HCT116 (cell line): Measurements from ENCODE around the gene PSMB7. TPM values are rescaled to one million over a fixed set of nuclear protein-coding genes. Genes with fewer than 3 reads are reported as not detected.

ENCODE experiments used
- ATAC-seq: fragments of 200-7000 bp; cut with Tn5 transposase; 2 replicates; pipeline ENCODE4 v1.9.1; 2020; ENCODE audit warnings: mild to moderate bottlenecking, moderate library complexity
- BruUV-seq: library from RNA; stranded (reverse); fragments of 400-500 nt; replicated peaks from 2 replicates; lab custom pipeline; 2021; lab: Mats Ljungman, UMichigan
- CTCF ChIA-PET: fragments of 300-600 bp; sonication (Branson Sonifier 250); formaldehyde crosslinking; loops from one replicate; lab custom pipeline; 2021; ENCODE audit warnings: antibody characterized with exemption; lab: Charles Lee
- POLR2A ChIA-PET: fragments of 300-600, 350-600 bp; sonication (Branson Sonifier 250); formaldehyde crosslinking; loops from one replicate; lab custom pipeline; 2021; ENCODE audit warnings: antibody characterized with exemption; lab: Charles Lee
- RAD21 ChIA-PET, 2 experiments: fragments of 300-600 bp; sonication (Branson Sonifier 250); formaldehyde crosslinking; loops; one replicate each; lab custom pipeline; 2023; ENCODE audit warnings: low total read pairs in 2 of 2; ENCODE audit not compliant: uncharacterized antibody in 2 of 2, unreplicated experiment in 2 of 2, low non-redundant PET in 1 of 2; lab: Charles Lee
- DNase-seq: peaks from one replicate; pipeline ENCODE4 v3.0.0-alpha.2; 2010; ENCODE audit warnings: low read depth, low spot score
- H2AFZ ChIP-seq: fragments of 200-600 bp; shearing (Covaris generic), sonication (generic); 2 replicates; pipeline ENCODE4 v1.6.1; 2017; ENCODE audit warnings: low read depth, mixed run types, mixed read lengths, antibody characterized with exemption, low read length; ENCODE audit not compliant: poor library complexity, severe bottlenecking
- H3K27ac ChIP-seq: 2 replicates; pipeline ENCODE4 v1.5.1; 2012; ENCODE audit warnings: low read depth, low read length
- H3K27me3 ChIP-seq: fragments of 200-600 bp; sonication (generic); 2 replicates; pipeline ENCODE4 v1.6.1; 2016; ENCODE audit warnings: mixed run types, low read length, mixed read lengths; ENCODE audit not compliant: insufficient read depth
- H3K36me3 ChIP-seq, 2 experiments: fragments of 200-500 bp in 1 of 2; fragments of 200-600 bp in 1 of 2; sonication (Bioruptor generic) in 1 of 2; sonication (generic) in 1 of 2; 2 replicates each; pipeline versions ENCODE4 v1.5.1 to v1.6.1; 2014 to 2016; ENCODE audit warnings: low read length in 2 of 2, inconsistent platforms in 1 of 2, mixed read lengths in 1 of 2, mixed run types in 1 of 2; ENCODE audit not compliant: insufficient read depth in 2 of 2, control insufficient read depth in 1 of 2
- H3K4me1 ChIP-seq, 2 experiments: fragments of 200-600 bp in 1 of 2; sonication (generic) in 1 of 2; 2 replicates each; pipeline versions ENCODE4 v1.5.1 to v1.6.1; 2012 to 2017; ENCODE audit warnings: low read length in 2 of 2, inconsistent platforms in 1 of 2, mild to moderate bottlenecking in 1 of 2, mixed read lengths in 1 of 2, mixed run types in 1 of 2, moderate library complexity in 1 of 2; ENCODE audit not compliant: insufficient read depth in 2 of 2, control insufficient read depth in 1 of 2
- H3K4me2 ChIP-seq: fragments of 200-600 bp; sonication (generic); 2 replicates; pipeline ENCODE4 v1.6.1; 2017; ENCODE audit warnings: mixed run types, low read length, mixed read lengths
- H3K4me3 ChIP-seq, 2 experiments: fragments of 200-600 bp in 1 of 2; sonication (generic) in 1 of 2; replicated peaks in 1 of 2; 2 replicates each; pipeline ENCODE4 v1.5.1; 2011 to 2016; ENCODE audit warnings: low read length in 2 of 2, control low read depth in 1 of 2, low read depth in 1 of 2, mild to moderate bottlenecking in 1 of 2, mixed read lengths in 1 of 2, mixed run types in 1 of 2
- H3K79me2 ChIP-seq: fragments of 200-600 bp; sonication (generic); 2 replicates; pipeline ENCODE4 v1.6.1; 2017; ENCODE audit warnings: mild to moderate bottlenecking, mixed run types, low read length, moderate library complexity, mixed read lengths; ENCODE audit not compliant: insufficient read depth
- H3K9ac ChIP-seq: fragments of 200-600 bp; sonication (generic); 2 replicates; pipeline ENCODE4 v1.6.1; 2016; ENCODE audit warnings: low read length, mixed read lengths
- H3K9me2 ChIP-seq: fragments of 200-600 bp; sonication (generic), shearing (Covaris generic); 2 replicates; pipeline ENCODE4 v1.6.1; 2017; ENCODE audit warnings: mixed run types, mild to moderate bottlenecking, moderate library complexity; ENCODE audit not compliant: insufficient read depth
- H3K9me3 ChIP-seq, 2 experiments: fragments of 200-500 bp in 1 of 2; fragments of 200-600 bp in 1 of 2; sonication (Bioruptor generic) in 1 of 2; sonication (generic) in 1 of 2; 2 replicates each; pipeline ENCODE4 v1.6.1; 2014 to 2017; ENCODE audit warnings: low read length in 2 of 2, mixed read lengths in 2 of 2, inconsistent platforms in 1 of 2, low read depth in 1 of 2, mild to moderate bottlenecking in 1 of 2, mixed run types in 1 of 2, moderate library complexity in 1 of 2; ENCODE audit not compliant: control insufficient read depth in 1 of 2, insufficient read depth in 1 of 2
- H4K20me1 ChIP-seq: fragments of 200-600 bp; sonication (generic), shearing (Covaris generic); 2 replicates; pipeline ENCODE4 v1.6.1; 2017; ENCODE audit warnings: mixed run types, mild to moderate bottlenecking, moderate library complexity; ENCODE audit not compliant: insufficient read depth
- CBX3 ChIP-seq: IDR thresholded peaks from 2 replicates; pipeline ENCODE4 v1.6.1; 2012; ENCODE audit warnings: low read depth
- ELF1 ChIP-seq: IDR thresholded peaks from 2 replicates; pipeline ENCODE4 v1.6.1; 2012; ENCODE audit warnings: low read depth, borderline replicate concordance
- EZH2 ChIP-seq: fragments of 200-600 bp; sonication (generic); IDR thresholded peaks from 2 replicates; pipeline ENCODE4 v1.6.1; 2017; ENCODE audit warnings: antibody characterized with exemption, mixed run types
- EZH2phosphoT487 ChIP-seq: fragments of 200-600 bp; IDR thresholded peaks from 2 replicates; pipeline ENCODE4 v1.6.1; 2018; ENCODE audit warnings: antibody characterized with exemption, borderline replicate concordance
- FOSL1 ChIP-seq: IDR thresholded peaks from 2 replicates; pipeline ENCODE4 v1.6.1; 2012; ENCODE audit warnings: low read depth
- JUND ChIP-seq: IDR thresholded peaks from 2 replicates; pipeline ENCODE4 v1.6.1; 2012
- SIN3A ChIP-seq: IDR thresholded peaks from 2 replicates; pipeline ENCODE4 v1.6.1; 2012; ENCODE audit warnings: low read depth
- SP1 ChIP-seq: IDR thresholded peaks from 2 replicates; pipeline ENCODE4 v1.6.1; 2012; ENCODE audit warnings: low read depth
- SRF ChIP-seq: IDR thresholded peaks from 2 replicates; pipeline ENCODE4 v1.6.1; 2012; ENCODE audit warnings: low read depth
- TCF7L2 ChIP-seq: IDR thresholded peaks from 2 replicates; pipeline ENCODE4 v1.7.0; 2011; ENCODE audit warnings: borderline replicate concordance, inconsistent platforms; ENCODE audit not compliant: insufficient read depth, insufficient read length; ENCODE audit errors: extremely low read depth
- YY1 ChIP-seq: IDR thresholded peaks from 2 replicates; pipeline ENCODE4 v1.6.1; 2011; ENCODE audit warnings: low read length, low read depth, moderate library complexity, mild to moderate bottlenecking; ENCODE audit not compliant: insufficient replicate concordance; ENCODE audit errors: extremely low read depth
- ZFX ChIP-seq: fragments of 450-650 bp; IDR thresholded peaks from 2 replicates; pipeline ENCODE4 v1.6.1; 2017
- ZNF274 ChIP-seq: fragments of 200-500 bp; sonication (Bioruptor generic); IDR thresholded peaks from 2 replicates; pipeline ENCODE4 v1.6.1; 2014; ENCODE audit warnings: mild to moderate bottlenecking, low read depth, low read length, inconsistent platforms
- intact Hi-C: fragments of 100-400 bp; cut with micrococcal nuclease; formaldehyde crosslinking; loops from 2 replicates; pipeline ENCODE4 v1.10.0; 2022
- total RNA-seq: library from RNA; stranded (reverse); gene quantifications from one replicate; pipeline ENCODE4 v1.2.1, GENCODE V29; 2021; ENCODE audit not compliant: unreplicated experiment
- TF ChIP-seq, protein P1 (sequence below), 3 experiments: fragments of 200-600 bp in 1 of 3; sonication (generic) in 1 of 3; IDR thresholded peaks in 2 of 3; conservative IDR thresholded peaks in 1 of 3; 2 replicates each; pipeline ENCODE4 v1.5.1; 2012 to 2017; ENCODE audit warnings: low read depth in 2 of 3, low read length in 2 of 3, antibody characterized with exemption in 1 of 3, borderline replicate concordance in 1 of 3, control low read depth in 1 of 3, mild to moderate bottlenecking in 1 of 3, mixed read lengths in 1 of 3, mixed run types in 1 of 3, moderate library complexity in 1 of 3; ENCODE audit not compliant: insufficient read depth in 1 of 3
- TF ChIP-seq, protein P2 (sequence below): IDR thresholded peaks from 2 replicates; pipeline ENCODE4 v1.6.1; 2011; ENCODE audit warnings: mild to moderate bottlenecking, low read length, moderate library complexity; ENCODE audit not compliant: insufficient replicate concordance; ENCODE audit errors: extremely low read depth

PSMB7 gene
- total RNA-seq, 1 experiment from 2014 or later, result 222 TPM

DNA sequence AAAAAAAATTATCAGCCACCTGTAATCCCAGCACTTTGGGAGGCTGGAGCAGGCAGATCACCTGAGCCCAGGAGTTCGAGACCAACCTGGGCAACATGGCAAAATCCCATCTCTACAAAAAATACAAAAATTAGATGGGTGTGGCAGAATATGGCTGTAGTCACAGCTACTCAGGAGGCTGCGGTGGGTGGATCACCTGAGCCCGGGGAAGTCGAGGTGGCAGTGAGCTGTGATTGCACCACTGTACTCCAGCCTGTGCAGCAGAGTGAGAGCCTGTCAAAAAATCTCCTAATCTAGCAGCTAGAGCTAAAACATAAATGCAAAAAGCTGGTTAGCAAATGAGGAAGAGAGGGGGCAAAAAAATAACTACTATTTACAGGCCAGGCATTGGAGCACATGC is 12.0 kb downstream of the PSMB7 start (continued):
- TF ChIP-seq CBX3, result no peak

DNA sequence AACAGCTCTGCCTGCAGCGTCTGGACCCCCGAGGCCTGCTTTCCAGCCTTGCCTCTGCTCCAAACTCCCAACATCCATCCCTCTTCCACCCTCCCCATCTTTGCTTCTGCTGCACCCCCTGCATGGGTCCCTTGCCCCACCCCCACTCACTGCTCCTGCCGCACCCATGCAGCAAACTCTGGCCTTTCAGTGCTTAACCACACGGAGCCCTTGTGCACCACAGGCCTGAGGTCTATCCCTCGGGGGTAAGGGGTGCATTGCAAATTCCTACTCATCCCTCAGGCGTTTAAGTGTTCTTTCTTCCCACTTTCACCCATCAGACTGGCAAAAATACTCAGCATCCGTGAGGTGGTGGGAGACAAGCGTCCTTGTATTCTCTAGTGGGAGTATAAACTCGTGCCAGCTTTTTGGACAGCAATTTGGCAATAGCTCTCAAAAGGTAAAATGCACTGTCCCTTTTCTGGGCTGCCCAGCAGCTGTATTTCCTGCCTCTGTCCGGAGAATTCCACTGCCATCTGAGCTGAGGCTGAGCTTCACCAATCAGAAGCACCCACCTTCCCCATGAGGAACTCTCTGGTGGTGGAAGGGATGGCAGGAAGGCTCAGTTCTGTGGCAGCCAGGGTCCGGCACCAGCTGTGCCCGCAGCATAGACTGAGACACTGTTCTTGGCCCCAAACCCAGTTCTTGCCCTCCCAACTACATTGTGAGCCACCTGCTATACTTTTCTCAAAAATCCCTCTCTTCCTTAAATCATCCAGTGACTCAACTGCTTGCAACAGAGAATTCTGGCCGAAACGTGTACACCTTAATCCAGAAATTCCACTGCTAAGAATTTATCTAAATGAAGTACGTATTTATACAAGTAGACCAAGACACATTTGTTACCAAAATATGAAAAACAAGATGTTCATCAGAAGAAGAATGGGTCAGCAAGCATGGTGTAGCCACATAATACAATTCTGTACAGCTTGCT is 15.0 kb downstream of the PSMB7 start:
- Histone ChIP-seq H3K27ac (no peak overlapping the region), H3K4me3 (no peak overlapping the region), H3K9me3 (no peaks in the 10 kb centered on the region)
- TF ChIP-seq JUND (no peak), EZH2phosphoT487 (no peak), CBX3 (no peak), ZNF274 (no peak), EZH2 (no peak), FOSL1 (no peak), SP1 (no peak), TCF7L2 (no peak), ZFX (no peak), ELF1 (no peak), SRF (no peak), SIN3A (no peak), YY1 (no peak)
- TF ChIP-seq, protein P1, sequence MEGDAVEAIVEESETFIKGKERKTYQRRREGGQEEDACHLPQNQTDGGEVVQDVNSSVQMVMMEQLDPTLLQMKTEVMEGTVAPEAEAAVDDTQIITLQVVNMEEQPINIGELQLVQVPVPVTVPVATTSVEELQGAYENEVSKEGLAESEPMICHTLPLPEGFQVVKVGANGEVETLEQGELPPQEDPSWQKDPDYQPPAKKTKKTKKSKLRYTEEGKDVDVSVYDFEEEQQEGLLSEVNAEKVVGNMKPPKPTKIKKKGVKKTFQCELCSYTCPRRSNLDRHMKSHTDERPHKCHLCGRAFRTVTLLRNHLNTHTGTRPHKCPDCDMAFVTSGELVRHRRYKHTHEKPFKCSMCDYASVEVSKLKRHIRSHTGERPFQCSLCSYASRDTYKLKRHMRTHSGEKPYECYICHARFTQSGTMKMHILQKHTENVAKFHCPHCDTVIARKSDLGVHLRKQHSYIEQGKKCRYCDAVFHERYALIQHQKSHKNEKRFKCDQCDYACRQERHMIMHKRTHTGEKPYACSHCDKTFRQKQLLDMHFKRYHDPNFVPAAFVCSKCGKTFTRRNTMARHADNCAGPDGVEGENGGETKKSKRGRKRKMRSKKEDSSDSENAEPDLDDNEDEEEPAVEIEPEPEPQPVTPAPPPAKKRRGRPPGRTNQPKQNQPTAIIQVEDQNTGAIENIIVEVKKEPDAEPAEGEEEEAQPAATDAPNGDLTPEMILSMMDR (IDR thresholded peaks at IDR 0.05 in 2 of 3, conservative IDR thresholded peaks at IDR 0.05 in 1 of 3; ENCODE audit: borderline replicate concordance in 1 of 3, insufficient read depth in 1 of 3, low read depth in 2 of 3, low read length in 2 of 3), result no peak
- TF ChIP-seq, protein P2, sequence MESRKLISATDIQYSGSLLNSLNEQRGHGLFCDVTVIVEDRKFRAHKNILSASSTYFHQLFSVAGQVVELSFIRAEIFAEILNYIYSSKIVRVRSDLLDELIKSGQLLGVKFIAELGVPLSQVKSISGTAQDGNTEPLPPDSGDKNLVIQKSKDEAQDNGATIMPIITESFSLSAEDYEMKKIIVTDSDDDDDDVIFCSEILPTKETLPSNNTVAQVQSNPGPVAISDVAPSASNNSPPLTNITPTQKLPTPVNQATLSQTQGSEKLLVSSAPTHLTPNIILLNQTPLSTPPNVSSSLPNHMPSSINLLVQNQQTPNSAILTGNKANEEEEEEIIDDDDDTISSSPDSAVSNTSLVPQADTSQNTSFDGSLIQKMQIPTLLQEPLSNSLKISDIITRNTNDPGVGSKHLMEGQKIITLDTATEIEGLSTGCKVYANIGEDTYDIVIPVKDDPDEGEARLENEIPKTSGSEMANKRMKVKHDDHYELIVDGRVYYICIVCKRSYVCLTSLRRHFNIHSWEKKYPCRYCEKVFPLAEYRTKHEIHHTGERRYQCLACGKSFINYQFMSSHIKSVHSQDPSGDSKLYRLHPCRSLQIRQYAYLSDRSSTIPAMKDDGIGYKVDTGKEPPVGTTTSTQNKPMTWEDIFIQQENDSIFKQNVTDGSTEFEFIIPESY, result no peak
- TF ChIP-seq, all 23 proteins: peak for 0
- H4K20me1 ChIP-seq, result peaks cover 9% of the 10 kb centered on the region; the same call in 1 of the 2 replicates
- no peak overlapping the region for H3K9ac ChIP-seq
- CTCF ChIA-PET, result interaction anchor here (1.1 to 5.5 kb wide), 3 partner anchors 11 to 273 kb away, joined by 3 to 17 read pairs (median 4); no protein-coding TSS in a partner anchor
- H3K27me3 ChIP-seq, result no peaks in the 10 kb centered on the region
- H3K4me1 ChIP-seq, result no peaks in the 10 kb centered on the region
- POLR2A ChIA-PET, result interaction anchor here (1.9 kb wide), 1 partner anchor 10 kb away, joined by 5 read pairs; no protein-coding TSS in a partner anchor
- no peaks in the 10 kb centered on the region for H3K9me2 ChIP-seq
- no peak for ATAC-seq
- no peak overlapping the region for H2AFZ ChIP-seq
- RAD21 ChIA-PET, result no interaction called here
- H3K79me2 ChIP-seq, result peaks cover 100% of the 10 kb centered on the region
- DNase-seq, result no peak
- peaks cover 37 to 46% of the 10 kb centered on the region in 2 experiments for H3K36me3 ChIP-seq
- no peak overlapping the region for H3K4me2 ChIP-seq
- no TSS peak for BruUV-seq
- intact Hi-C loops, result no loop called here
